OCI-LY7 (cell line): ENCODE measurements around the gene RBM6. TPM values are rescaled to one million over a fixed set of nuclear protein-coding genes. Genes with fewer than 3 reads are reported as not detected.

Source experiments
- BruUV-seq: library from RNA; stranded (reverse); fragments of 400-500 nt; replicated peaks from 2 replicates; lab custom pipeline; 2021; lab: Mats Ljungman, UMichigan
- CTCF ChIA-PET: fragments of 300-600 bp; sonication (Branson Sonifier 250); formaldehyde crosslinking; loops from one replicate; lab custom pipeline; 2022; ENCODE audit warnings: antibody characterized with exemption; ENCODE audit not compliant: unreplicated experiment; lab: Charles Lee
- POLR2A ChIA-PET: fragments of 300-600 bp; sonication (Branson Sonifier 250); formaldehyde crosslinking; loops from one replicate; lab custom pipeline; 2022; ENCODE audit warnings: antibody characterized with exemption; lab: Charles Lee
- DNase-seq: peaks from one replicate; pipeline ENCODE4 v3.0.0-alpha.2; 2015; ENCODE audit warnings: low spot score
- H2AFZ ChIP-seq: fragments of 200-600 bp; sonication (generic), shearing (Covaris generic); 2 replicates; pipeline ENCODE4 v1.6.1; 2014; ENCODE audit warnings: mild to moderate bottlenecking, antibody characterized with exemption, low read length, moderate library complexity
- H3K27ac ChIP-seq: fragments of 200-600 bp; sonication (generic); 2 replicates; pipeline ENCODE4 v1.5.1; 2014; ENCODE audit warnings: mixed run types, low read depth, mild to moderate bottlenecking, moderate library complexity, low read length, inconsistent platforms; ENCODE audit not compliant: poor library complexity, severe bottlenecking
- H3K36me3 ChIP-seq: fragments of 200-600 bp; sonication (generic); 2 replicates; pipeline ENCODE4 v1.6.1; 2014; ENCODE audit warnings: mild to moderate bottlenecking, antibody characterized with exemption, low read length, moderate library complexity, mixed read lengths; ENCODE audit not compliant: insufficient read depth
- H3K4me1 ChIP-seq: fragments of 200-600 bp; sonication (generic); 2 replicates; pipeline ENCODE4 v1.5.1; 2014; ENCODE audit warnings: mild to moderate bottlenecking, low read length; ENCODE audit not compliant: insufficient read depth, poor library complexity, severe bottlenecking
- H3K4me2 ChIP-seq: fragments of 200-600 bp; sonication (generic); 2 replicates; pipeline ENCODE4 v1.6.1; 2014; ENCODE audit warnings: mild to moderate bottlenecking, low read length
- H3K4me3 ChIP-seq: fragments of 200-600 bp; sonication (generic); 2 replicates; pipeline ENCODE4 v1.5.1; 2014; ENCODE audit warnings: mild to moderate bottlenecking, low read depth, low read length; ENCODE audit not compliant: poor library complexity, severe bottlenecking
- H3K79me2 ChIP-seq: fragments of 200-600 bp; sonication (generic); 2 replicates; pipeline ENCODE4 v1.6.1; 2016; ENCODE audit warnings: low read depth, mild to moderate bottlenecking, low read length, moderate library complexity, mixed read lengths; ENCODE audit not compliant: insufficient read depth
- H3K9me2 ChIP-seq: fragments of 200-600 bp; sonication (generic); 2 replicates; pipeline ENCODE4 v1.6.1; 2016; ENCODE audit warnings: mild to moderate bottlenecking, low read length, mixed read lengths; ENCODE audit not compliant: insufficient read depth
- H3K9me3 ChIP-seq: fragments of 200-600 bp; sonication (generic); 2 replicates; pipeline ENCODE4 v1.6.1; 2014; ENCODE audit warnings: mild to moderate bottlenecking, mixed run types, low read length, mixed read lengths
- H4K20me1 ChIP-seq: fragments of 200-600 bp; sonication (generic); 2 replicates; pipeline ENCODE4 v1.6.1; 2014; ENCODE audit warnings: mild to moderate bottlenecking, antibody characterized with exemption, low read length, moderate library complexity, mixed read lengths; ENCODE audit not compliant: insufficient read depth
- CTCF ChIP-seq: fragments of 200-600 bp; sonication (generic); conservative IDR thresholded peaks from 2 replicates; pipeline ENCODE4 v1.5.1; 2014; ENCODE audit warnings: mild to moderate bottlenecking, antibody characterized with exemption, low read length, moderate library complexity, mixed read lengths
- EZH2phosphoT487 ChIP-seq: fragments of 200-600 bp; sonication (generic); IDR thresholded peaks from 2 replicates; pipeline ENCODE4 v1.6.1; 2018; ENCODE audit warnings: low read depth, borderline replicate concordance, mild to moderate bottlenecking, mixed run types, antibody characterized with exemption, low read length, moderate library complexity, mixed read lengths
- intact Hi-C: fragments of 100-400 bp; cut with micrococcal nuclease; formaldehyde crosslinking; loops from one replicate; pipeline ENCODE4 v1.10.0; 2022; ENCODE audit not compliant: unreplicated experiment
- total RNA-seq, 2 experiments: library from RNA; depleted of rRNA in 1 of 2; stranded (reverse); fragments of >200 nt in 1 of 2; shearing (Covaris generic) in 1 of 2; gene quantifications; 2 replicates each; pipeline ENCODE4 v1.2.3, GENCODE V29; 2014 to 2022

RBM6 gene
- total RNA-seq, 2 experiments from 2014 or later: 83.7 to 185 TPM

DNA sequence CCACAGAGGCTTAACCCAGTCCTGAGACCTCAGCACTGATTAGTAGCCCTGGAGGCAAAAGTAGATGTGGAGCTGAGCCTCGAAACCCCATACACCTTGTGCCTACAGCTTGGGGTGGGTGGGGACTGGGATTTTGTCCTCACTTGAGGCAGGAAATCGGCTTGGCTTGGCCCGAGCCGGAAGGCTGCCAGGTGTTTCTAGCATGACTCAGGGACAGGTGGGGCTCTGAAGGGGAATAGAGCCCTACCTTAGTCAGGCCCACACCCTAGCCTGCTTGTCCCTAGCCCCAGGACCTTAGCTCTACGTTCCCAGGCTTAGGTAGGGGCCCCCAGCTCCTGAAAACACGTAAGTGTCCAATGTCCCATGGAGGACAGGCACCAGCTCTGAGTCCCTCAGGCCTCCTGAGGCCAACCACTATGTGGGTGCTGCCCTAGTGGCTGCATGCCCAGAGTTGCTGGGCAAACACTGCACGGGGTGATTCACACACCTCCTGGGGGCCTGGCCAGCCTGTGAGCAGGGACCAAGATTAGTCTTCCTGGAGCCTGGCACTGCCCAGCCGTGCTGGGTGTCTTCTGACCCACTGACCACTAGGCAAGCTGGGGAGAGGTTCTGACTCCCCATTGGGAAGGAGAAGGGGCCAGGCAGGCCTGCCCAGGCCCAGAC, 39.3 kb upstream of the RBM6 start:
- no peak overlapping the region for H3K4me3 ChIP-seq
- no peaks in the 10 kb centered on the region for H3K36me3 ChIP-seq
- peak; percentile 65 for DNase-seq
- ChIA-PET POLR2A (interaction anchor here (0.6 to 1.0 kb wide), 2 partner anchors 30 to 170 kb away, joined by 4 to 5 read pairs; no protein-coding TSS in a partner anchor), CTCF (interaction anchor here (0.6 to 1.7 kb wide), 3 partner anchors 9 to 91 kb away, joined by 3 to 7 read pairs (median 5); no protein-coding TSS in a partner anchor)
- no peaks in the 10 kb centered on the region for H3K79me2 ChIP-seq
- H3K4me1 ChIP-seq: peaks cover 18% of the 10 kb centered on the region
- intact Hi-C loops: loop anchor here (5.0 kb wide), 1 partner anchor 43 kb away; the partner anchor contains the start of gene TRAIP
- no peak for TF ChIP-seq EZH2phosphoT487
- TF ChIP-seq CTCF: no peak
- no peaks in the 10 kb centered on the region for H4K20me1 ChIP-seq
- no peak overlapping the region for H2AFZ ChIP-seq
- no peaks in the 10 kb centered on the region for H3K9me2 ChIP-seq
- BruUV-seq: no TSS peak
- no peak overlapping the region for H3K27ac ChIP-seq
- H3K9me3 ChIP-seq: no peaks in the 10 kb centered on the region
- H3K4me2 ChIP-seq: peak overlapping the region; percentile 40

DNA sequence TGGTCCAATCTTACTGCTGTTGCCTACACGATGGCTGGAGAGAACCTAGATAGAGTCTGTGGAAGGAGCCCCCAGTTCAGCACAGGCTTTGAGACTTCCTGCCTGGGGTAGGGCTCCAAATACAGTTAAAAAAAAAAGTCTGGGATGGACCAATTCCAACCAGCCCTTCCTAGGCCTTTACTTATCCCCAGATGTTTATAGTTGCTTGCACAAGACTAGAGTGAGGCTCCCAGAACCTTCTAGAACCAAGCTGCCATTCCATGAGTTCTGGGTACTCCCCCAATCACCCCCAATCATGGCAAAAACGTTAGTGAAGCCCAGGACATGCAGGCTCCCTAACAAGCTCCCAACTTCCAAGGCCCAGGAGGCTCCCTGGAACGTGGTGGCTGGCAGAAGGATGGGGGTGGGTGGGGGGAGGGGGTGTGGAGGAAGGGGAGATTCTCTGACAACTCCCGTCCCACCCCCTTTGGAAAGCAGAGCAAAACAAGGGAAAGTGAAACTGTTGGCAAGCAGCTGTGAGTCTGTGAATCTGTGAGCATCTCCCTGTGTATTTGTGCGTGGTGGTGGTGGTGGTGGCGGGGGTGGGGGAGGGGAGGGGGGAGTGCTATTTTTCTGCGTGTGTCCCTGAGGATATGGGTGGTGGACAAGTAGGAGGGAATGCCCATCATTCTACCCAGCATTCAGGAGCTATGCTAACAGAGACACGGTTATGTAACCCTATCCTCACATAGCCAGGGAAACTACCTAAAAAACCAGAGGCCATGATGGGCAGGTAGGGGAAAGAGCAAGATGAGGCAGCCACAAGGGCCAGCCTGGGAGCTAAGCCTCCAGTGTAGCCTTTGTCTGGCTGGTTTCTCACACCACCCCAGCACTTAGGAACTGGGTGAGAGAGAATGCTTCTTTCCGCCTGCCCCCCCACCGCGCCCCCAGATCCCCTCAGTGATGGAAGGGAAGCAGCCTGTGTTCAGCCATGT, 38.3 kb upstream of the RBM6 start:
- H2AFZ ChIP-seq: no peak overlapping the region
- H4K20me1 ChIP-seq: no peaks in the 10 kb centered on the region
- no peak for DNase-seq
- H3K4me3 ChIP-seq: no peak overlapping the region
- no peak overlapping the region for H3K4me2 ChIP-seq
- no peaks in the 10 kb centered on the region for H3K79me2 ChIP-seq
- TF ChIP-seq EZH2phosphoT487 (no peak), CTCF (no peak)
- no peaks in the 10 kb centered on the region for H3K9me2 ChIP-seq
- POLR2A ChIA-PET: interaction anchor here (0.5 to 1.4 kb wide), 3 partner anchors 46 to 96 kb away, joined by 3 to 7 read pairs (median 4); no protein-coding TSS in a partner anchor
- intact Hi-C loops: loop anchor here (5.0 kb wide), 1 partner anchor 44 kb away; the partner anchor contains the start of gene TRAIP
- H3K36me3 ChIP-seq: no peaks in the 10 kb centered on the region
- CTCF ChIA-PET: interaction anchor here (0.9 to 1.7 kb wide), 2 partner anchors 8 to 15 kb away, joined by 3 to 5 read pairs; no protein-coding TSS in a partner anchor
- H3K9me3 ChIP-seq: no peaks in the 10 kb centered on the region
- no peak overlapping the region for H3K27ac ChIP-seq
- BruUV-seq: no TSS peak
- H3K4me1 ChIP-seq: peaks cover 27% of the 10 kb centered on the region
